Measurements from ENCODE around the gene ROBO2. TPM values are rescaled to one million over a fixed set of nuclear protein-coding genes. Genes with fewer than 3 reads are reported as not detected.

ROBO2 gene
- polyA plus RNA-seq, 1 donor from 2014 or later: 55.5 TPM

GRCh38 chr3:77553240-77553639 lies 513.3 kb downstream of the ROBO2 start:
- Histone ChIP-seq H3K9me2 (ENCODE audit: insufficient read depth, low read length) (no peaks in the 10 kb centered on the region), H3K79me2 (replicated peaks; ENCODE audit: insufficient read depth, low read length) (no peaks in the 10 kb centered on the region), H3K4me3 (ENCODE audit: low read length) (no peak overlapping the region), H3K36me3 (ENCODE audit: insufficient read depth, low read length) (no peaks in the 10 kb centered on the region), H3K9ac (ENCODE audit: low read length) (no peak overlapping the region), H4K20me1 (ENCODE audit: insufficient read depth) (no peaks in the 10 kb centered on the region), H3F3A (ENCODE audit: insufficient read depth, low read length, poor library complexity, severe bottlenecking) (no peaks in the 10 kb centered on the region), H3K27ac (ENCODE audit: low read length) (no peak overlapping the region), H2AFZ (ENCODE audit: low read depth, low read length) (no peak overlapping the region), H3K9me3 (ENCODE audit: low read length) (no peaks in the 10 kb centered on the region), H3K4me2 (ENCODE audit: low read length) (no peak overlapping the region), H3K27me3 (ENCODE audit: insufficient read depth, low read depth, low read length) (no peaks in the 10 kb centered on the region)
- TF ChIP-seq MXI1 (conservative IDR thresholded peaks at IDR 0.05; ENCODE audit: poor library complexity, severe bottlenecking): no peak
- TF ChIP-seq EP300 (conservative IDR thresholded peaks at IDR 0.05; ENCODE audit: poor library complexity, severe bottlenecking): no peak
- no peak for TF ChIP-seq SMC3 (conservative IDR thresholded peaks at IDR 0.05; ENCODE audit: poor library complexity)
- TF ChIP-seq RAD21 (conservative IDR thresholded peaks at IDR 0.05): no peak
- no peak for TF ChIP-seq CTCF (IDR thresholded peaks at IDR 0.05; ENCODE audit: poor library complexity, severe bottlenecking)
- TF ChIP-seq REST (IDR thresholded peaks at IDR 0.05; ENCODE audit: borderline replicate concordance): no peak
- no peak for TF ChIP-seq EZH2 (IDR thresholded peaks at IDR 0.05; ENCODE audit: borderline replicate concordance, insufficient read depth, low read length, poor library complexity, severe bottlenecking)
- TF ChIP-seq POLR2AphosphoS5 (IDR thresholded peaks at IDR 0.05): no peak
- TF ChIP-seq TAF1 (IDR thresholded peaks at IDR 0.05; ENCODE audit: low read depth): no peak

GRCh38 chr3:77562089-77562488 lies 522.2 kb downstream of the ROBO2 start:
- no peaks in the 10 kb centered on the region for H3F3A ChIP-seq (ENCODE audit: insufficient read depth, low read length, poor library complexity, severe bottlenecking)
- no peaks in the 10 kb centered on the region for H3K36me3 ChIP-seq (ENCODE audit: insufficient read depth, low read length)
- H2AFZ ChIP-seq (ENCODE audit: low read depth, low read length): no peak overlapping the region
- H3K9me2 ChIP-seq (ENCODE audit: insufficient read depth, low read length): no peaks in the 10 kb centered on the region
- no peak for TF ChIP-seq CTCF (IDR thresholded peaks at IDR 0.05; ENCODE audit: poor library complexity, severe bottlenecking)
- no peak for TF ChIP-seq EZH2 (IDR thresholded peaks at IDR 0.05; ENCODE audit: borderline replicate concordance, insufficient read depth, low read length, poor library complexity, severe bottlenecking)
- no peak for TF ChIP-seq POLR2AphosphoS5 (IDR thresholded peaks at IDR 0.05)
- no peak for TF ChIP-seq SMC3 (conservative IDR thresholded peaks at IDR 0.05; ENCODE audit: poor library complexity)
- TF ChIP-seq TAF1 (IDR thresholded peaks at IDR 0.05; ENCODE audit: low read depth): no peak
- TF ChIP-seq RAD21 (conservative IDR thresholded peaks at IDR 0.05): no peak
- no peak for TF ChIP-seq EP300 (conservative IDR thresholded peaks at IDR 0.05; ENCODE audit: poor library complexity, severe bottlenecking)
- TF ChIP-seq MXI1 (conservative IDR thresholded peaks at IDR 0.05; ENCODE audit: poor library complexity, severe bottlenecking): no peak
- TF ChIP-seq REST (IDR thresholded peaks at IDR 0.05; ENCODE audit: borderline replicate concordance): no peak
- no peak overlapping the region for H3K9ac ChIP-seq (ENCODE audit: low read length)
- H3K9me3 ChIP-seq (ENCODE audit: low read length): no peaks in the 10 kb centered on the region
- H3K4me2 ChIP-seq (ENCODE audit: low read length): no peak overlapping the region
- H3K27me3 ChIP-seq (ENCODE audit: insufficient read depth, low read depth, low read length): no peaks in the 10 kb centered on the region
- no peak overlapping the region for H3K4me3 ChIP-seq (ENCODE audit: low read length)
- no peaks in the 10 kb centered on the region for H4K20me1 ChIP-seq (ENCODE audit: insufficient read depth)
- no peak overlapping the region for H3K27ac ChIP-seq (ENCODE audit: low read length)
- H3K79me2 ChIP-seq (replicated peaks; ENCODE audit: insufficient read depth, low read length): no peaks in the 10 kb centered on the region
